ENCODE results near the gene DMD.
"Not testable (repeated sequence)": the region's sequence is repeated elsewhere in the genome, so short reads cannot be mapped to it uniquely, and the experiment has no call there.

The DMD gene

DNA sequence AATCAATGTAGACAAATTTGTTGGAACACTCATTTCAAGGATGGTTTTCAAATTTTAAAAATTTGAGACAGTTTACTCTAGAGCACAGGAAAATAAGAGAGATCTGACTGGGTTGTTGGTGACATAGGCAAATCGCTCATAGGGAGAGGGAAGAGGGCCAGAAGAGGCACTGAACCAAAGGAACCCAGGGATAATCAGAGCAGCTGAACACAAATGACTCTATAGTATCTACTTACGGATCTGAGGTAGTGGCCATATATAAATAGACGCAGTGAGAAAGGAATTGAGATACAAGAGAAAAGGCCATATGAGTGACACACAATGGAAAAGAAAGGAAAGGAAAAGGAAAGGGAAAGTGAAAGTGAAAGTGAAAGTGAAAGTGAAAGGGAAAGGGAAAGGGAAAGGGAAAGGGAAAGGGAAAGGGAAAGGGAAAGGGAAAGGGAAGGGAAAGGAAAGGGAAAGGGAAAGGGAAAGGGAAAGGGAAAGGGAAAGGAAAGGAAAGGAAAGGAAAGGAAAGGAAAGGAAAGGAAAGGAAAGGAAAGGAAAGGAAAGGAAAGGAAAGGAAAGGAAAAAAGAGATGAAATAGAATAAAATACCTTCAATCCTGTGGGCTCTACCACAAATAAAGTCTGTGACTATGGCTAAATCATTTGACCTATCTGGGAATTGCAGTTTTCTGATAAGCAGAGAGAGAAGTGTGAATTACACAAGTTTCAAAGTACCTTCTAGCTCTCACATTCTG is 759.2 kb downstream of the DMD start:
- DNase-seq = no peak

DNA sequence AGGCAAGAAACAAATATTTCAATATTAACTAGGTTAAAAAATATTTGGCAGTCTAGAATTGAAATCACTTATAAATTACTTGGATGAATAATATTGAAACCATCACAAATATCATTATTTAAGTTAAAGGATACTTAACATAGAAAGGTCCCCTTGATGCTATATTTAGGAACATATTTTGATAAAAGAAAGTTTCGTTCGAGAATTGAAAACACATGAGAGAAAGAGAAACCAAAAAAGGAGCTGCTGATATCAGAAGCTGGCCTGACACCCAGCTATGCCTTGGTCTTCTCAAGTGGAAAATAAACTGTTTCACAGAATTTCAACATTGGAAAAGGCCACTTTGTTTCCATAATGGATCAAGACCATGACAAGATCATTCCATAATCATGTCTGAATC is 762.4 kb downstream of the DMD start:
- DNase-seq = no peak

DNA sequence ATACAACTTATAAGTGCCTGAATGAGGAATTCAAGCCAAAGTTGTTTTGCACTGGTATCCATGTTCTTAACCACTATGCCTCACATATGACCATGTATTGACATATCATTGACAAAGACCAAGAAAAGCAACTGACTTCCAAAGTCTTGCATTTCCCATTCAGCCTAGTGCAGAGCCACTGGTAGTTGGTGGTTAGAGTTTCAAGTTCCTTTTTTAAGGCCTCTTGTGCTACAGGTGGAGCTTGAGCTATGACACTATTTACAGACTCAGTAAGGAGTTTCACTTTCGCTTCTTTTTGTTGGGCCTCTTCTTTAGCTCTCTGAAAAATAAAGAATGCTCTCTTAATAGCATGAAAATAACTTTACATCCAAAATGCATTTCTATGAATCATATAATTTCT is 763.0 kb downstream of the DMD start:
- no peak for DNase-seq

DNA sequence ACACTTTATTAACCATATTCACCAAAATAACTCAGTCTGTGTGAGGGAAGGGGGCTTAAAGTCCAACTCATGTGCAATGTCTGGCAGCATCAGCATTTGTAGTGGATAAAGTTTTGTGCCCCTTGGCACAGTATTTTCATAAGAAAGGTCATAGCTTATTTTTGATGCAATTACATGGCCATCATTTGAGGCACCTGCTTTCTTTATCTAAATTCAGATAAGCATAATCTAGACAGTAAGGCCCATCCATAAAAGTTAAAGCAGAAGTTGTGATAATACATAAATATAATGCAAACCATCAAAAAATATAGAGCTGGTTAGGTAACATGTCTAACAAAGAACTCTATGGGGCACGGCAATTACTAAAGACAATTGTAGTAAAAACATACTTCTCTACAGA is 763.7 kb downstream of the DMD start:
- no peak for DNase-seq

DNA sequence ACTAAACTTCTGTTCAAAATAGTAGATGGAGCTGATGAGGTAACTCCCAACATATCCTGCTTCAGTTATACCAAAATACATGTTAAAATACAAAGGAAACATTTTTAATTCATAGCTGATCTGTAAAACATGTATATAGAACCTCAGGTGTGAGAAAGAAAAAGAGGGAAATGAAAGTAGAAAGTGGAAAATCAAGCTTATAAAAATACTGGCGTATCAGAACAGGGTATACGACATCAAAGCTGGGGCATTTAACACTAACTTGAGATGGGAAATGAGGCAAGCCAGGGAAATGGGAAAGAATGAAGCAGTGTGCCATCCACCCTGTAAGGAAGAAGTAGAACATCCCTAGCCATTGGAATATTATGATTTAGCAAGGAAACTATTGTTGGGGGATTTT is 767.5 kb downstream of the DMD start:
- no peak for DNase-seq

DNA sequence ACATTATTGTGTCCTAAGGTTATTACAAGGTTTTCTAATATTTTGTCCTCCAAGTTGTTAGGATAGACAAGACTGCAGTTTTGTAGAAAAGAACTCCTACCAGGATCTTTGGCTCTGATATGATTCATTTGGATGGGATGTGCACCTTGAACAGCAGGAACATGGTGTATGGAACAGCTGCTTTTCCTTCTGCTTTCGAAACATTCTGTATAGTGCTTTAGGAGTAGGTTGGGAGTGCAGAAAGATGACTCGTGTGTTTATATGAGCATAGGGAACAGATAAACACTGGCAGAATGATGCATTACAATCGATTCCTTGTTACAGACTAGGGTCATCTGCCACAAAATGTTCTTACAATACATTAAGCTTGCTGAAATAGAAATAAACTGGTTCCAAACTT is 790.1 kb downstream of the DMD start:
- DNase-seq = no peak

DNA sequence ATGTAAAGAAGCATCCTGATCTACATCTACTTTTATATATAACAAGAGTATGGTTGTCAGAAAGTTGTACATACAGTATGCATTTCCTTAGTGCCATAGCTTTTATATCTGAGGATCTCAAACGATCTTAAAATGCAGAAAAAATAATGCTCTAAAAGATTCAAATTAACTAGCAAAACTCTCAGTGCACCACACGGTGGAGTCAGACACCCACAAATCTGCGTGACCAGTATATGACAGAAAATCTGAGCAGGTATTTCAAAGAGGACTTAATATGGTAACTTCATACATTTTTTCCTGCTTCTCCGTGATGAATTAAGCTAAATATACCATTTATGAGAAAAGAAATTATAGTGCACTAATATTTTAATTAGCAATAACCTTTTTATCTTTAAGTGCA is 803.0 kb downstream of the DMD start:
- DNase-seq = no peak

DNA sequence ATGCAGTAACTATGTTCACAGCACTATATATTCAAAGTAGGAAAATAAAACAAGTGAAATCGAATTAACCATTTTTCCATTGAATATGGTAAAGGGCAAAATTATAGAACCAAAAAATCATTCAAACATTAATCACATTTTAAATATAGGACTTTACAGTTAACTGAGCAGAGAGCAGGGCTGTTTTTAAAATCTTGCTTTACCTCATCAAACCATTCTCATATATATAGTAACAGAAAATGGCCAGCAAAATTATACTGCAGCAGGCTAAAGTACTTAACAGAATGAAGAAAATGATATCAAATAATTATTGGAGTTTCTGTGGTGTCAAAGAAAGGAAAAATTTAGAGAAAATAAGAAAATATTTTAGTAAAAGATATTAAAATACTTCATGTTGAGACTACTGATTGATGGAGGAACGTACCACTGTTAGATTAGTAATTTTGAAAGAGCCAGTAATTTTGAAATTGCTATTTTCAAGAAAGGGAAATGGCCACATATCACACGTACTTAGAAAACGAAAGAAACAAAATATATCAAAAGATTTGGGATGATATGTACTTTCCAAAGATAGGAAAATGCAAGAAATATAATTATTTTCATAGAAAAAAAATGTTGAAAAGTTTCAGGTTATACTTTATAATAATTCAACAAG is 813.7 kb downstream of the DMD start:
- DNase-seq = no peak

DNA sequence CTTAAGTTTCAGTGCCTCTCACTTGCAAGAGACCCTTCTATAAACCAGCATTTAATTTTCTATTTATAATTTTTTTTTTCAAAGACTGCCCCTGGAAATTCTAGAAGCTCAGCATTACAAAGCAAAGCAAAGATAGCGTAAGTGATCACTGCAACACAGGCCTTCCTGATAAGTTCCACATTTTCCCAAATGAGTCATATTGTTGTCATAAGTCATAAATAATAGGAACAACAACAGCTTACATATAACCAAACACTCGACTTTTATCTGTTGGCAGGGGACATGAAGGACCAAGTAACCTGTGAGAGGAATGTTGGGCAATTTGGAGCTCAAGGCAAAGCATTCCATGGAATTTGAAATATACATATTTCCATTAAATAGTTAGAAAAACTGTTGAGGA is 815.5 kb downstream of the DMD start:
- DNase-seq = no peak

DNA sequence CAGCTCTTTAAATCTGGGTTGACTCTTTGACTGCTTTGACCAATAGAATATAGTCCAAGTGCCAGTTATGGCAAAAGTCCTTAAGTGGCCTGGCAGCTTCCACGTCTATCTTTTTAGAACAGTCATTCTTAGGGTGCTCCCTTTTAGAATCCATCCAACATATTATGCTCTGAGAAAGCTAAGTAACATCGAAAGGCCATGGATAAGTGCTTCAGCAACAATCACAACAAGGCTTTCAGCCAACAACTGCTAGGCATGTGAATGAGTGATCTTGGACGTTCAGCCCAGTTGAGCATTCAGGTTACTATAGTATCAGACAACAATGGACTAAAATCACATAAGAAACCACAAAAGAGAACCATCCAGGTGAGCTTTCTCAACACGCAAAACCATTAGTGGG is 818.7 kb downstream of the DMD start:
- DNase-seq = no peak

DNA sequence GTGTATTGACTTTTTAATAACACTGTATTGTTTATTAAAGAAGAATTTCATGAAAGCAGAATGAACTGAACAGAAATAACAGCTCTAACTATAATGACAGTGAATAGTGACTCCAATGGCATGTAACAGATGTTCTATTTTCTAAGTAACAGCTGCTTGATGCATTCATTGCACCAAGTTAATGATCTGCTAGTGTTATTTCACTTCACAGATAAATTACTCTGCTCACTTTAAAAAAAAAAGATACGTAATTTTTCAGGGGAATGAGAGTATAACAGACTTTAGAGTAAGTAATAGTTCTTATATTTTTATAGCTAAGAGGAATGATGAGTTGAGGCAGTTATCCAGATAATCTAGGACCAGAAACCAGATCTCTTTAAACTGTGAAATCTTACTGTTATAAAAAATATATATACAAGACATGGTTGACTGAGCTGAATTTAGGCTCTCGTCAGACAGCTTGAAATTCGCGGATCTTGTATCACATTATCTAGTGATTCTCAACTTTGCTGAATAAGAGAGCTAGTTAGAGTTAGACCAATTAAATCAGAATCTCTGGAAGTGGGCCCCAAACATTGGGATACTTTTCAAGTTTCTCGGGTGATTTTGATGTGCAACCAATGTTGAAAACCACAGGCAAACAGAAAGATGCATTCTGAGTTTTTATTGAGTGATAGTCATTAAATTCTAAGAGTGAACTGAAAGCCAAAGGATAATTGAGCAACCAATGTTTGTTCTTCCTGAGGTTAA is 840.7 kb downstream of the DMD start:
- DNase-seq = no peak

DNA sequence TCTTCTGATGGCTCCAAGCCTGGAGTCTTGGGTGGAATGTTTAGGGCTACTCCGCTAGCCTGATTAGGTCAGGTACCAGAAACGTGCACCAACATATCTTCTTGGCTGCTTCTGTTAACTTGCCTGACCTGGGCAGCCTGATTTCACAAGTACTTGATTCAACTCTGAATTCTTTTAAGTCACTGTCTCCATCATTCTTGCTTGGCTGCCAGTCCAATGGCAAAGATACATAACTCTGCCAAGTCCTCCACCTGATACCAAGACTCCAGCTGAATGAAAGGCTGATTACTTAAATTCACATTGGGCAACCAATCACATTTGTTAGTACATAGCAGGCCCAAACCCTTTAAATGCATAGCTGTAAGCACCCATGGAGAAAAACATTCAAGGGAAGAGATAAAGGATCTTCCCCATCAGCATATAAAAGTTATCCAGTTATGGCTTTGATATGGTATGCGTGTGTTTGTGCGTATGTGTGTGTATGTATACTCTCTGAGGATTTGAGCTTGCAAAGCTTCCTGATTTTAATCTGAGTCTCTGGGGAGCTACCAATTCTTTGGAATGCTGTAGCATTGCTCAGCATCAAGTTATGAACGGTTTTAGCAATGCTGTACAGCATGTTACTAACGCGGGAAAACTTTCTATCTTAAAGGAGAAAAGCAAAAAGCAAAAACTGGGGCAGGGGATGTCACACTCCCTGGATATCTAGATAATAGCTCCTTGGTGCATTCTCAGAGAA is 917.2 kb downstream of the DMD start:
- no peak for DNase-seq

DNA sequence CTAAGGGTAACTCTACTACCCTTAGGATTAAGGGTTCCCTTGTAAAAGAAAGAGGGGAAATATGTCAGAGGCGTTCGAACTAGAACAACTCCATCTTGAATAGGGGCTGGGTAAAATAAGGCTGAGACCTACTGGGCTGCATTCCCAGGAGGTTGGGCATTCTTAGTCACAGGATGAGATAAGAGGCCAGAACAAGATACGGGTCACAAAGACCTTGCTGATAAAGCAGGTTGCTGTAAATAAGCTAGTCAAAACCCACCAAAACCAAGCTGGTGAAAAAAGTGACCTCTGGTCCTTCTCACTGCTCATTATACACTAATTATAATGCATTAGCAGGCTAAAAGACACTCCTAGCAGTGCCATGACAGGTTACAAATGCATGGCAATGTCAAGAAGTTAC is 922.0 kb downstream of the DMD start:
- no peak for DNase-seq

DNA sequence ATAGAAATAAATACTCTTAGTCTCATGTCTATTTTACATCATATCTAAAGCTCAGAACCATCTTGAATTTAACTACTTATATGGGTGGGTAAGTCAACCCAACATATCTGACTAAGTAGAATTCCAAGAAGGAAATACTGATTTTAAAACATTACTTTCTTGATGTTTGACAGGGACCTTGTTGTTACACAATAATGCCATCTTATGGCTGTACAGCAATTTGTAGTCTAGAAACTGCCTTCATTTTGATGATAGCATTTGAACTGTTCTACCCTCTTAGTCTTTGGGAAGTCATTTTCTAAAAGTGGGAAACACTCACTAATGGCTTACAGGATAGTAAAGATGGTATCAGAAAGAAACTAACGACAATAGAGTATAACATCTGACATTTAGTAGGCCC is 929.5 kb downstream of the DMD start:
- DNase-seq = no peak

DNA sequence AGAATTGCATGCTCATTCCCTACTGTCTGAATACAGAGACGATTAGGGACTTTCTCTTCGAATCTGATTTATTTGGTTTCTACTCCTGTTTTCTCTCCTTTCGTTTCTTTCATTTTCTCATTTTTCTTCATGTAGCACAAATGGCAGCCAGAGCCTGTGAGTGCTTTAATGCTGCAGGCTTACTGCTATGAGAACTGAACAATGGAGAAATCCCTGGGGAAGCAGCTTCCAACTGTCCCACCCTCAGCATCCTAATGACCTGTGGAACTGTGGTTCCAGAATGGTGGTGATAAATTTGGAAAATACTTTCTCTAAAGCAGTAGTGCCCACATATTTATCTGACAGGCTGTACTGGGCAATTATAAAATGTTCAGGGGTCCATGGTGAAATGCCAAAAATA is 930.4 kb downstream of the DMD start:
- no peak for DNase-seq

DNA sequence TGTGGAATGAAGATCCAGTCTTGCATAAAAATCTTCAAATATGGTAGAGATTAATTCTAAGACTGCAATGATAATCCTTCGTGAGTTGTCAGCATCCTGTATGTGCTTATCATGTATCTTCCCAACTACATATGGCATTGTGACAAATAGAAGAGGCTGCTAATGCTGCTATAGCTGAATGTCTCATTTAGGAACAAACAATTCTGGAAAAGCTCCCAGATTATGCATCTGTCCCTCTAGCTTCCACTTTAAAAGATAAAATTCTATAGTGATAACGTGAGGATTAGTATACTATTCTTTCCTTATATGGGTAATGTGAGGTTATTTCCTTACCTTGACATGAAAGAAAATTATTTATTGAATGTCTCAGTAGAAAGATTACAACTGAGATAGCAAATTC is 930.9 kb downstream of the DMD start:
- no peak for DNase-seq

DNA sequence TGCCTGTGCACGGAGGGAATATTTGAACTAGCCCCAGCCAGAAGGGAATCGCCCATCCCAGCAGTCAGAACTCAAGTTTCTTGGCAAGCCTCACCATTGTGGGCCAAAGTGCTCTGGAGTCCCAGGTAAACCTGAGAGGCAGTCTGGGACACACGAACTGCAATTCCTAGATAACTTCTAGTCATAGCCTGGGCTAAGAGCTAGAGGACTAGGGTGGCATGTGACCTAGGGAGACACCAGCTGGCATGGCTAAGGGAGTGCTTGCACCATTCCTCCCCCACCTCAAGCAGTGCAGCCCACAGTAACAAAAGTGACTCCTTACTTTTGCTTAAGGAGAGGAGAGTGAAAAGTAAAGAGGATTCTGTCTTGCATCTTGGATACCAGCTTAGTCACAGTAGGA is 935.2 kb downstream of the DMD start:
- no peak for DNase-seq

DNA sequence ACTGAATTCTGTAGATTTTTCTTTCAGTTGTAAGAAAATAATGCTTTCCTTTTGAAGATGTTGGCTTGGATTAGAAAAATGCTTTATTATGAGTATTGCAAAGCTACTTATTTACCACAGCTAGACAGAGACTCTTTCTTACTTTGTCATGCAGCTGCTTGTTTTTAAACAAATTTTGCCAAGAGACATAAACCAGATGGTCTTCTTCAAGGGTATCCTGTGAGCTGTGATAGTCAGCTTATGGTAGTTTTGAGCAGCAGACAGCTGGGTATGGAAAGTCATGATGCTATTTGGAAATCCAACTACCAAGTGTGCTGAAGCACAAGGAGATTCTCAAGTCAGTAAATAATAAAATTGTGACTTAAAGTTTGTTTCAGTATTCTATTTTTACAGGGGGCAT is 941.5 kb downstream of the DMD start:
- no peak for DNase-seq

DNA sequence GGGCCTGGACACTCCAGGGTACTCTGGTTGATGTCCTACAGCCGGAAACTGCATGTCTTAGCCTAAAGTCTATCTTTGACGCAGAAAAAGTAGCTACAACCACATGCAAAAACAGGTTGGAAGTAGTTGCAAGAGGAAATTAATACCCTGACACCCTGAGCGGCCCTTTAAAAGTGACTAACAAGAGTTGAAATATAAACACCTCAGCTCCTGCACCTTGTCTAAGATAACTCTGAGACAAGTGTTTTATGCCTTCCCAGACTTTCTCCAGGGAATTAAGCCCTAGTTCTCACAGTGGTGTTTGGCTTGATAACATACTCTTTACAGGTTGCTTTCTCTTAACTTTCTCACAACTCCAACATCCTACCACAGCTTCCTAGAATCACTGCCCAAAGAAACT is 943.1 kb downstream of the DMD start:
- DNase-seq = no peak

DNA sequence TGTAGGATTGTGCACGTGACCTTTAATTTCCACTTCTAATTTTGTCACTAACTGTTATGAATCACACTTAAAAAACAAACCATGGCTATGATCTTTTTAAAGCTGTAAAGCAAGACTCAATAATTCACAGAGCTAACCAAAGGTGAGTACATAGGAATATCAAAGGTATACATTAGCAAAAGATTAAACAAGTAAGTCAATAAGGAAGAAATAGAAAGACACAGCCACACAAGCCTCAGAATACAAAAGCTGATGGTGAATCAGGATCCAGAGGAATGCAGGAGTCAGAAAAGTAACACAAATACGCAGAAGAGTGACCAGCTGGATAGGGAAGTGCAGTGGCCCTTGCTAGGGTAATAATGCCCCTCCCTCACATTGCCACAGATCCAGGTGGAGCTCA is 943.6 kb downstream of the DMD start:
- DNase-seq = no peak

DNA sequence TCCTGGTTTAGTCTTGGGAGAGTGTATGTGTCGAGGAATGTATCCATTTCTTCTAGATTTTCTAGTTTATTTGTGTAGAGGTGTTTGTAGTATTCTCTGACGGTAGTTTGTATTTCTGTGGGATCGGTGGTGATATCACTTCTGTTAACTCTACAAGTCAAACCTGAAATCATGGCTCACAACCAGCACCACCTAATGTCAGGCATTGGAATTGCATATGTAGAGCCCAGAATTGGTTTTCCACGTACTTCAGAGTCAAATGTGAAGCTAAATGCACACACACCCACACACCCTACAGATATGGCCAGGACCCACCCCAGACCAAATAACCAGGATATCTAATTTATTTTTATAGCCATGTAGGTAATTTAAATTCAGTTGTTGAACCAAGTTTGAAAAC is 964.7 kb downstream of the DMD start:
- DNase-seq = not testable (repeated sequence)

DNA sequence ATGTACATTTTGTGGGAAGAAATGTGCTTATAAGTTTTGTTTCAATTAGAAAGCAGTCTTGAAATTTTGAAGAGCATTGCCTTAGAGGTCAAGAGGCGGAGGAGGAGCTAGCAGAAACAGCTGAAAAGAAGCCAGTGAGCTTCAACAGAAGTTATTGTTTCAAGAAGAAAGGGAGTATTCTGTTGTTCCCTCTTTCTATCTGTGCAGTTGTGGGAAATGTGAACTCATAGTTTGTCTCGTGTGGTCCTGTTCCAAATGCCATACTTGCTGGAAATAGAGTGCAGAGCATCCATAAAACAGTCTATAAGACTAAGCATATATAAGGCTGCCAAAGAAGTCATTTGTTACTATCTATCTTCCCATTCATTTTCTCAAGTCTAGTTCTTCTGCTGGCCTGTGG is 1015.7 kb downstream of the DMD start:
- DNase-seq = no peak

DNA sequence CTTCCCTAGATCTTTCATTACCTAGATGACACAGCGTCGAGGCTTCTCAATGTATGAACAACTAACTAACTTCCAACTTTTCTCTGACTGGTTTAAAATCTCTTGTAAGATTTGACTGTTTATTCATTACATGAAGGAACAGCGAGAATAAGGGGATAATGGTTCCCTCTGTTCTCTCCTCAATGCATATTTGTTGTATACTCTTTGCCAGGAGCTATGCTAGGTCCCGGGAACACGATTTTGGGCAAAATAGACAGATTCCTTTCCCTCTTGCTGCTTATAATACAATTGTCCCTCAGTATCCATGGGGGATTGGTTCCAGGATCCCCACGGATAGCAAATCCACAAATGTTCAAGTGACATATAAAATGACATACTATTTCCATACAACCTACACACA is 1020.0 kb downstream of the DMD start:
- no peak for DNase-seq

DNA sequence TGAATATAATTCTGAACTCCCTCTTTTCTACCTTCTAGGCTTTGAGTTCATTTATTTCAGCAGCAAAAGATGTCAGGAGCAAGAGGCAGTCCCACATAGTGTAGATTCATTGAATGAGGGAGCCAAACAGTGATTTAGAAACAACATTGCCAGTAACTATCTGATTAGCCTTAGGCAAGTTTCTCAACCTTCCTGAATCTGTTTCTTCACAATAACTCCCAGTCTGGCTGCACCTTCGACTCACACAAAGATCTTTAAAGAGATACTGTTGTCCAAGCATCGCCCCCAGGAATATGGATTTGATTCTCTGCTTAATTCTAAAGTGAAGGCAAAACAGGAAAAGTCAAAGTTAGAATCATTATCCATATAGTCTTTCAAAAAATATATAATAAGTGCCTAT is 1026.2 kb downstream of the DMD start:
- no peak for DNase-seq

All from NCI-H526 treated with DMSO at 0.1 percent for 48 hours (cell line).